GM12878 (cell line): ENCODE measurements around the gene NKD1. TPM values are rescaled to one million over a fixed set of nuclear protein-coding genes. Genes with fewer than 3 reads are reported as not detected.

Experiments
- CREM ChIP-seq: IDR thresholded peaks from 2 replicates; pipeline ENCODE4 v1.6.1; 2014; ENCODE audit warnings: antibody characterized with exemption, low read depth
- EGR1 ChIP-seq, 2 experiments: IDR thresholded peaks; 1 replicate in 1 of 2; 2 replicates in 1 of 2; pipeline ENCODE4 v1.6.1; 2011 to 2012; ENCODE audit warnings: low read depth in 2 of 2, low read length in 2 of 2, borderline replicate concordance in 1 of 2, mild to moderate bottlenecking in 1 of 2, moderate library complexity in 1 of 2
- EP300 ChIP-seq, 2 experiments: fragments of 150-350 bp in 1 of 2; IDR thresholded peaks; 2 replicates each; pipeline ENCODE4 v1.6.1; 2011 to 2012; ENCODE audit warnings: low read depth in 2 of 2, low read length in 2 of 2, borderline replicate concordance in 1 of 2, improper control_type of control experiment in 1 of 2, inconsistent platforms in 1 of 2; ENCODE audit not compliant: control insufficient read depth in 1 of 2
- ETV6 ChIP-seq, 2 experiments: fragments of 450-650 bp in 1 of 2; IDR thresholded peaks in 1 of 2; conservative IDR thresholded peaks in 1 of 2; 2 replicates each; pipeline ENCODE4 v1.6.1; 2014; ENCODE audit warnings: antibody characterized with exemption in 1 of 2, borderline replicate concordance in 1 of 2, low read depth in 1 of 2, mild to moderate bottlenecking in 1 of 2, moderate library complexity in 1 of 2
- FOS ChIP-seq: IDR thresholded peaks from 3 replicates; pipeline ENCODE4 v1.6.1; 2011; ENCODE audit warnings: borderline replicate concordance; ENCODE audit not compliant: insufficient read length; ENCODE audit errors: extremely low read depth
- MTA2 ChIP-seq: fragments of 450-650 bp; IDR thresholded peaks from 2 replicates; pipeline ENCODE4 v1.6.1; 2016; ENCODE audit warnings: low read depth, mild to moderate bottlenecking, moderate library complexity
- NFYA ChIP-seq: IDR thresholded peaks from 2 replicates; pipeline ENCODE4 v1.6.1; 2011; ENCODE audit warnings: low read depth, mild to moderate bottlenecking, low read length, improper control_type of control experiment, borderline replicate concordance
- PAX8 ChIP-seq: fragments of 450-650 bp; IDR thresholded peaks from 2 replicates; pipeline ENCODE4 v1.6.1; 2017; ENCODE audit warnings: mild to moderate bottlenecking, moderate library complexity
- POLR2A ChIP-seq: IDR thresholded peaks from 2 replicates; pipeline ENCODE4 v1.6.1; 2011; ENCODE audit warnings: low read depth, mild to moderate bottlenecking, low read length
- SMARCA5 ChIP-seq: fragments of 450-650 bp; IDR thresholded peaks from 2 replicates; pipeline ENCODE4 v1.6.1; 2017; ENCODE audit warnings: mild to moderate bottlenecking
- SREBF2 ChIP-seq: IDR thresholded peaks from 2 replicates; pipeline ENCODE4 v1.6.1; 2012; ENCODE audit warnings: mild to moderate bottlenecking, low read length
- STAT1 ChIP-seq: fragments of 450-650 bp; conservative IDR thresholded peaks from 2 replicates; pipeline ENCODE4 v1.6.1; 2014; ENCODE audit warnings: antibody characterized with exemption, mild to moderate bottlenecking
- TARDBP ChIP-seq: IDR thresholded peaks from 2 replicates; pipeline ENCODE4 v1.6.1; 2016; ENCODE audit warnings: borderline replicate concordance
- polyA plus RNA-seq, 11 experiments: library from polyadenylated mRNA; depleted of rRNA in 4 of 11; unstranded in 6 of 11; stranded (reverse) in 5 of 11; fragments of >200 nt; fragmentation: Nextera tagmentation in 4 of 11; fragmentation: Illumina TruSeq in 1 of 11; extraction: Ambion mirVana in 4 of 11; extraction: Trizol in 1 of 11; gene quantifications; 1 replicate in 1 of 11; 2 replicates in 10 of 11; pipeline versions ENCODE4 v1.2.1 to v1.2.3, GENCODE V29; 2011 to 2016; ENCODE audit warnings: inconsistent platforms in 2 of 11, missing spikeins in 2 of 11, low read depth in 1 of 11
- total RNA-seq, 4 experiments: library from RNA; depleted of rRNA in 3 of 4; stranded (reverse); fragments of >200 nt in 3 of 4; fragmentation: Illumina TruSeq in 1 of 4; extraction: Trizol in 1 of 4; gene quantifications; 2 replicates each; pipeline versions ENCODE4 v1.2.1 to v1.2.3, GENCODE V29; 2013 to 2021
- TF ChIP-seq, protein P1 (sequence below): IDR thresholded peaks from 2 replicates; pipeline ENCODE4 v1.6.1; 2012; ENCODE audit warnings: low read depth, low read length, improper control_type of control experiment
- TF ChIP-seq, protein P2 (sequence below): fragments of 450-650 bp; IDR thresholded peaks from 2 replicates; pipeline ENCODE4 v1.6.1; 2017; ENCODE audit warnings: mild to moderate bottlenecking, moderate library complexity
- TF ChIP-seq, protein P3 (sequence below): fragments of 450-650 bp; IDR thresholded peaks from 2 replicates; pipeline ENCODE4 v1.6.1; 2016; ENCODE audit warnings: mild to moderate bottlenecking
- TF ChIP-seq, protein P4 (sequence below): fragments of 450-650 bp; IDR thresholded peaks from 2 replicates; pipeline ENCODE4 v1.6.1; 2018; ENCODE audit warnings: borderline replicate concordance, mild to moderate bottlenecking; ENCODE audit not compliant: partially characterized antibody
- TF ChIP-seq, protein P5 (sequence below): fragments of 450-650 bp; IDR thresholded peaks from 2 replicates; pipeline ENCODE4 v1.6.1; 2017; ENCODE audit warnings: low read depth, mild to moderate bottlenecking, moderate library complexity

NKD1 gene
- total and polyA plus RNA-seq, 10 of the 15 experiments (the other 5 are each of a cell fraction or from before 2014, with no cell fraction given): under 0.01 to 0.49 (median 0.04) TPM; not detected in 2

DNA sequence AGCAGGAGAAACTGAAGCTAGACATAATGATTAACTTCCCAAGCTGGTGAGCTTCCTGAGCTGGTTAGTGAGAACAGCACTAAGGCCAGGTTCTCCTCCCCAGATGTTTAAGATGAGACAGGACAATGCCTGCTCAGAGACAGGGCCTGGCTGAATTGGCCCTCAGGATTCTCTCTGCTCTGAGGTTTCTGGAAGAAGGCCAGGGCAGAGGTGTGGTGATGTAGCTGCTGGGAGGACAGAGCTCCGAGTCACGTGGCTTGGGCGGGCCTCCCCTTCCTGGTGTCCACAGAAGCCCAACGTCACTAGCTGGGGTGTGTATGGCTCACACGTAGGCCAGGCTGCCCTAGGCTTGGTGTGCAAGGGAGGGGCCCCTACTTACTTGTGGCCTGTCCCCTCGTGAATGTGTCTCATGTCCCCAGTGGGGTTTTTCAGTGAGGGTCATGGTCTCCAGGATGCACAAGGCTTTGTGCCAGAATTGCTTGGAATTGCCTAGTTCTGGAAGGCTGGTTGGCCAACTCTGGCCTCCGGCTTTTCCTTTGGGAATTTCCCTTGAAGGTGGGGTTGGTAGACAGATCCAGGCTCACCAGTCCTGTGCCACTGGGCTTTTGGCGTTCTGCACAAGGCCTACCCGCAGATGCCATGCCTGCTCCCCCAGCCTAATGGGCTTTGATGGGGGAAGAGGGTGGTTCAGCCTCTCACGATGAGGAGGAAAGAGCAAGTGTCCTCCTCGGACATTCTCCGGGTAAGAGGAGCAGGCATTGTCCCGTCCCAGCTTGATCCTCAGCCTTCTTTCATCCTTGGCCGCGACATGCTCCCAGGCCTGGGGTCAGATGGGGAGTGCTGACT is 148.6 kb downstream of the NKD1 start (continued):
- peak; percentile 89; the same call in 1 of the 2 replicates for TF ChIP-seq SMARCA5
- peak in 1 of 2 experiments; percentile 30; a peak in 2 of 4 replicates for TF ChIP-seq EP300 (IDR thresholded peaks at IDR 0.05; ENCODE audit: borderline replicate concordance in 1 of 2, control insufficient read depth in 1 of 2, low read depth in 2 of 2, low read length in 2 of 2)
- TF ChIP-seq MTA2: peak; percentile 25; the same call in 1 of the 2 replicates
- peak; percentile 73 for TF ChIP-seq CREM
- TF ChIP-seq SREBF2: no peak
- 0 out of 2 replicates have a peak, but pooled peaks have one; percentile 47 for TF ChIP-seq POLR2A
- TF ChIP-seq, protein P1, sequence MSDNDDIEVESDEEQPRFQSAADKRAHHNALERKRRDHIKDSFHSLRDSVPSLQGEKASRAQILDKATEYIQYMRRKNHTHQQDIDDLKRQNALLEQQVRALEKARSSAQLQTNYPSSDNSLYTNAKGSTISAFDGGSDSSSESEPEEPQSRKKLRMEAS: peak; percentile 69
- no peak for TF ChIP-seq FOS
- TF ChIP-seq, protein P2, sequence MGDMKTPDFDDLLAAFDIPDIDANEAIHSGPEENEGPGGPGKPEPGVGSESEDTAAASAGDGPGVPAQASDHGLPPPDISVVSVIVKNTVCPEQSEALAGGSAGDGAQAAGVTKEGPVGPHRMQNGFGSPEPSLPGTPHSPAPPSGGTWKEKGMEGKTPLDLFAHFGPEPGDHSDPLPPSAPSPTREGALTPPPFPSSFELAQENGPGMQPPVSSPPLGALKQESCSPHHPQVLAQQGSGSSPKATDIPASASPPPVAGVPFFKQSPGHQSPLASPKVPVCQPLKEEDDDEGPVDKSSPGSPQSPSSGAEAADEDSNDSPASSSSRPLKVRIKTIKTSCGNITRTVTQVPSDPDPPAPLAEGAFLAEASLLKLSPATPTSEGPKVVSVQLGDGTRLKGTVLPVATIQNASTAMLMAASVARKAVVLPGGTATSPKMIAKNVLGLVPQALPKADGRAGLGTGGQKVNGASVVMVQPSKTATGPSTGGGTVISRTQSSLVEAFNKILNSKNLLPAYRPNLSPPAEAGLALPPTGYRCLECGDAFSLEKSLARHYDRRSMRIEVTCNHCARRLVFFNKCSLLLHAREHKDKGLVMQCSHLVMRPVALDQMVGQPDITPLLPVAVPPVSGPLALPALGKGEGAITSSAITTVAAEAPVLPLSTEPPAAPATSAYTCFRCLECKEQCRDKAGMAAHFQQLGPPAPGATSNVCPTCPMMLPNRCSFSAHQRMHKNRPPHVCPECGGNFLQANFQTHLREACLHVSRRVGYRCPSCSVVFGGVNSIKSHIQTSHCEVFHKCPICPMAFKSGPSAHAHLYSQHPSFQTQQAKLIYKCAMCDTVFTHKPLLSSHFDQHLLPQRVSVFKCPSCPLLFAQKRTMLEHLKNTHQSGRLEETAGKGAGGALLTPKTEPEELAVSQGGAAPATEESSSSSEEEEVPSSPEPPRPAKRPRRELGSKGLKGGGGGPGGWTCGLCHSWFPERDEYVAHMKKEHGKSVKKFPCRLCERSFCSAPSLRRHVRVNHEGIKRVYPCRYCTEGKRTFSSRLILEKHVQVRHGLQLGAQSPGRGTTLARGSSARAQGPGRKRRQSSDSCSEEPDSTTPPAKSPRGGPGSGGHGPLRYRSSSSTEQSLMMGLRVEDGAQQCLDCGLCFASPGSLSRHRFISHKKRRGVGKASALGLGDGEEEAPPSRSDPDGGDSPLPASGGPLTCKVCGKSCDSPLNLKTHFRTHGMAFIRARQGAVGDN: peak; percentile 88
- no peak for TF ChIP-seq TARDBP
- TF ChIP-seq ETV6 (conservative IDR thresholded peaks at IDR 0.05 in 1 of 2, IDR thresholded peaks at IDR 0.05 in 1 of 2; ENCODE audit: borderline replicate concordance in 1 of 2, low read depth in 1 of 2): peak in 1 of 2 experiments; percentile 20; a peak in 1 of 4 replicates
- no peak for TF ChIP-seq NFYA
- 0 out of 3 replicates have a peak, but pooled peaks of 1 of the 2 experiments have one; percentile 5 for TF ChIP-seq EGR1 (IDR thresholded peaks at IDR 0.05; ENCODE audit: borderline replicate concordance in 1 of 2, low read depth in 2 of 2, low read length in 2 of 2)
- no peak for TF ChIP-seq PAX8
- TF ChIP-seq STAT1: no peak
- TF ChIP-seq, protein P3, sequence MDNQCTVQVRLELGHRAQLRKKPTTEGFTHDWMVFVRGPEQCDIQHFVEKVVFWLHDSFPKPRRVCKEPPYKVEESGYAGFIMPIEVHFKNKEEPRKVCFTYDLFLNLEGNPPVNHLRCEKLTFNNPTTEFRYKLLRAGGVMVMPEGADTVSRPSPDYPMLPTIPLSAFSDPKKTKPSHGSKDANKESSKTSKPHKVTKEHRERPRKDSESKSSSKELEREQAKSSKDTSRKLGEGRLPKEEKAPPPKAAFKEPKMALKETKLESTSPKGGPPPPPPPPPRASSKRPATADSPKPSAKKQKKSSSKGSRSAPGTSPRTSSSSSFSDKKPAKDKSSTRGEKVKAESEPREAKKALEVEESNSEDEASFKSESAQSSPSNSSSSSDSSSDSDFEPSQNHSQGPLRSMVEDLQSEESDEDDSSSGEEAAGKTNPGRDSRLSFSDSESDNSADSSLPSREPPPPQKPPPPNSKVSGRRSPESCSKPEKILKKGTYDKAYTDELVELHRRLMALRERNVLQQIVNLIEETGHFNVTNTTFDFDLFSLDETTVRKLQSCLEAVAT: peak; percentile 59; the same call in 1 of the 2 replicates
- TF ChIP-seq, protein P4, sequence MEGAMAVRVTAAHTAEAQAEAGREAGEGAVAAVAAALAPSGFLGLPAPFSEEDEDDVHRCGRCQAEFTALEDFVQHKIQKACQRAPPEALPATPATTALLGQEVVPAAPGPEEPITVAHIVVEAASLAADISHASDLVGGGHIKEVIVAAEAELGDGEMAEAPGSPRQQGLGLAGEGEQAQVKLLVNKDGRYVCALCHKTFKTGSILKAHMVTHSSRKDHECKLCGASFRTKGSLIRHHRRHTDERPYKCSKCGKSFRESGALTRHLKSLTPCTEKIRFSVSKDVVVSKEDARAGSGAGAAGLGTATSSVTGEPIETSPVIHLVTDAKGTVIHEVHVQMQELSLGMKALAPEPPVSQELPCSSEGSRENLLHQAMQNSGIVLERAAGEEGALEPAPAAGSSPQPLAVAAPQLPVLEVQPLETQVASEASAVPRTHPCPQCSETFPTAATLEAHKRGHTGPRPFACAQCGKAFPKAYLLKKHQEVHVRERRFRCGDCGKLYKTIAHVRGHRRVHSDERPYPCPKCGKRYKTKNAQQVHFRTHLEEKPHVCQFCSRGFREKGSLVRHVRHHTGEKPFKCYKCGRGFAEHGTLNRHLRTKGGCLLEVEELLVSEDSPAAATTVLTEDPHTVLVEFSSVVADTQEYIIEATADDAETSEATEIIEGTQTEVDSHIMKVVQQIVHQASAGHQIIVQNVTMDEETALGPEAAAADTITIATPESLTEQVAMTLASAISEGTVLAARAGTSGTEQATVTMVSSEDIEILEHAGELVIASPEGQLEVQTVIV: peak; percentile 19
- TF ChIP-seq, protein P5, sequence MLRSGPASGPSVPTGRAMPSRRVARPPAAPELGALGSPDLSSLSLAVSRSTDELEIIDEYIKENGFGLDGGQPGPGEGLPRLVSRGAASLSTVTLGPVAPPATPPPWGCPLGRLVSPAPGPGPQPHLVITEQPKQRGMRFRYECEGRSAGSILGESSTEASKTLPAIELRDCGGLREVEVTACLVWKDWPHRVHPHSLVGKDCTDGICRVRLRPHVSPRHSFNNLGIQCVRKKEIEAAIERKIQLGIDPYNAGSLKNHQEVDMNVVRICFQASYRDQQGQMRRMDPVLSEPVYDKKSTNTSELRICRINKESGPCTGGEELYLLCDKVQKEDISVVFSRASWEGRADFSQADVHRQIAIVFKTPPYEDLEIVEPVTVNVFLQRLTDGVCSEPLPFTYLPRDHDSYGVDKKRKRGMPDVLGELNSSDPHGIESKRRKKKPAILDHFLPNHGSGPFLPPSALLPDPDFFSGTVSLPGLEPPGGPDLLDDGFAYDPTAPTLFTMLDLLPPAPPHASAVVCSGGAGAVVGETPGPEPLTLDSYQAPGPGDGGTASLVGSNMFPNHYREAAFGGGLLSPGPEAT: peak; percentile 72
